Stimulated activated CD8-positive, alpha-beta memory T cell treated with anti-CD3 and anti-CD28 coated beads, Interleukin-4, amount 100 ng/mL, for 4 hours (primary cell): ENCODE measurements around the gene ACAA2.

Experiments
- DNase-seq, 2 donors: peaks; one replicate each; pipeline ENCODE4 v3.0.0-alpha.2; 2020; ENCODE audit warnings: low read depth in 2 of 2, low spot score in 1 of 2

Gene ACAA2, protein sequence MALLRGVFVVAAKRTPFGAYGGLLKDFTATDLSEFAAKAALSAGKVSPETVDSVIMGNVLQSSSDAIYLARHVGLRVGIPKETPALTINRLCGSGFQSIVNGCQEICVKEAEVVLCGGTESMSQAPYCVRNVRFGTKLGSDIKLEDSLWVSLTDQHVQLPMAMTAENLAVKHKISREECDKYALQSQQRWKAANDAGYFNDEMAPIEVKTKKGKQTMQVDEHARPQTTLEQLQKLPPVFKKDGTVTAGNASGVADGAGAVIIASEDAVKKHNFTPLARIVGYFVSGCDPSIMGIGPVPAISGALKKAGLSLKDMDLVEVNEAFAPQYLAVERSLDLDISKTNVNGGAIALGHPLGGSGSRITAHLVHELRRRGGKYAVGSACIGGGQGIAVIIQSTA

DNA sequence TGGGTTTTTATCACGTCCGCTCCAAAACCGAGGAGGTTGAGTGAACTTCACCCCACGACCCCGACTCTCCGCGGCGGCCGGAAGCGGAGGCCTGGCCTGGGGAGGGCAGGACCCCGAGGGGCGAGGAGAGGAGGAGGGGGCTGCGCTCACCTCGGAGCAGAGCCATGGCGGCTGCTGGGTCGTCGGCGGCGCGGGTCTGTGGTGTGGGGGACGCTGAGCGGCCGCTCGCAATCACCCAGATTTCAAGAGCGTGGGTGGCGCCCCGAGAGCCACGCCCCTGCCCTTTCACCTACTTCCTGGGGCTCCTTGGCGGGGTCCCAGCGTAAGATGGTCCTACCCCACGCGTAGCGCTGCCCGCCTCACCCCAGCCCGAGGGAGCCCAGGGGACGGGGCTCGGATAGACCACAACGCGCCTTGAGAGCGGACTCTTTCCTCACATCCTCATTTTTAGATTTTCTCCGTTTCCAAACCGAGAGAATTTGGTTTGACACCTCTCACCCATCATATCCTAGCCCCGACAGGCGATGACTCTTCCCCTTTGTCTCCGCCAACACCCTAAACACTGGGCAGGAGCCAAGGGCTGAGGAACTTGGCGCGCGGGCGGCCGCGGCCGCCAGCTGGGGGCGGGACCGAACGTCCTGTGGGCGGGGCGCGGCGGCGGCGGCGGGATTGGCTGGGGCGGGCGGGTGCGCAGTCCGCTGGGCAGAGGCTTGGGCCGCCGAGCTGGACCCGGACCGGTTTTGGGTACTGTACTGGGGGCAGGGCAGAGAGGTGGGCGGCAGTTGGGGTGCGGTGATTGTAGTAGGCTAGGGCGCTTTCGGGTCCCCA lies at the start of gene ACAA2:
TSS of gene ACAA2 (minus strand) at position 215 of the 828 bp plus-strand sequence. CDS start at position 166, 49 bp downstream.
- DNase-seq, result peak; percentile 49 to 67

DNA sequence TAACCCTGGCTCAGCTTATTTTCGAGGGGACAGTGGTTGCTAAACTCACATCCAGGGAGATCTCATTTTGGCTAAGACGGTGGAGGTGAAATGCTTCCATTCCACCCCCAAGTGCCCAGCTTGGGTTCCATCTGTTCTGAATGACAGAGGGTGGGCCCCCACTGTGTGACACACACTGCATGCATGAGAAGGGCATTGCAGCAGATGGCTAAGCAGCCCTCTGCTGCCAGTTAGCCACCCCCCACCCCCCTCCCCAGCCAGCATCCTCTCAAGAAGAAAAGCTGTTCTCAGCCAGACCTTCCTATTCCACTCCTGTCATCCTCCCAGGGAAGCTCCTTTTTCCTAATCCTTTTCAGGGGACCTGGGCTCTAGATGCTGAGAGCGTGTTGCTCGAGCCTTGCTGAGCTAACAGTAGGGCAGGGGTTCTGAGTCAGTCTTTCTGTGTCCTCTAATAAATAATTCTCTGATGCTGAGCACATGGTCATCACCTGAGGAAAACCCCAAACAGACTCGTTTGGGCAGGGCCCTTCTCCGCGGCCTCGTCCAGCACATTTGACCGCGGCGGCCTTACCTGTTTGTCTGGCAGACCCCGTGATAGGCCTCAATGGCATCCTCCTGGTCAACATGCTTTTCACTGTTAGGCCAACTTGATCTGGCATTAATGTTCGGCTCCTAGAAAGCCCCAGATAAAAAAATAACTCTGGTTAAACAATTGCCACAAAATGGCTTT lies 49.5 kb upstream of the ACAA2 start:
- no peak for DNase-seq

DNA sequence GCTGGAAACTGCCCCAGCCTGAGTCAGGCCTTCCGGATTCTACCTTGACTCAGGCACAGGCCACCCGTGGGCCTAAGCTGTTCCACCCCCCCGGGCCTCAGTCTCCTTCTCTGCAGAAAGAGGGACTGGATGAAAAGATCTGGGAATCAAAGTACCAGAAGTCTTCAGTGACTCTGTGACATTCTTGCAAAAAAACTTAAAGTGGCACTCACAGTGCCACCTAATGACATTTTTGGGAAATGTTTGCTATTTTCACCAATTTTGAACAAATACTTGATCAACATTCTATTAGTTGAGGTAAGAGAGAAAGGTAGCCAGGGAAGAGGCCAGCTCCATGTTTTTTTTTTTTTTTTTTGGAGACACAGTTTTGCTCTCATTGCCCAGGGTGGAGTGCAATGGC lies 48.3 kb upstream of the ACAA2 start:
- DNase-seq, result no peak

DNA sequence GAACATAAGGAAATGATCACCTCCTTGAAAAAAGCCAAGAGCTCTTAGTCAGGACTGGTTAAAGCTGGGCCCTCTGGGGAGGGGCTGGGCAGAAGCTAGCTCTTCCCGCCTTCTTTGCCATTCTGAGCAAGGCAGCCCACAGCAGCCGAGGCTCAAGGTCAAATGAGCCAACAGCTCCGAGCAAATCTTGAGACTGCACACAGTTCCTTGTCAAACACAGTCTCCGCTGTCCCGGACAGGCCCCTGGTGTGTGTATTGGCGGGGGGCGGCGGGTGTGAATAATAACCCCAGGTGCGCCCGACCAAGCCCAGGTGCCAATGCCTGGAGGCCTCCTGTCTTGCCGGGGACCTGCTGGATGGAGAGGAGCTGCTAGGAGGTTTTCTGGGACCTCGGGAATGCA lies 46.4 kb upstream of the ACAA2 start:
- no peak for DNase-seq

DNA sequence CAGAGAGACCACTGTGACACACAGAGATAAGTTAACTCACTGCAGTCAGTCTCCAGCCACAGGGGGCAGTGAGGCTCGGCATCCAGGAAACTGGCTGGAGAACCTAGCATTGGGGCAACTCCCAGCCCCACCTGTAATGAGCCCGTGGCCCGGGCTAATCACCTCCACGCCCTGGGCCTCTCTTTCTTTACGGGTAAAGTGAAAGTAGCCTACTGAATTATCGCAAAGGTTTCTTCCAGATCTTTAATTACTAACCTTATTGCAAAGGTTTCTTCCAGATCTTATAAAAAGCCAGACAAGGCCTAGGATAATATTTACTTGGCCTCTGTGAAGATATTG lies 45.7 kb upstream of the ACAA2 start:
- DNase-seq, result no peak

DNA sequence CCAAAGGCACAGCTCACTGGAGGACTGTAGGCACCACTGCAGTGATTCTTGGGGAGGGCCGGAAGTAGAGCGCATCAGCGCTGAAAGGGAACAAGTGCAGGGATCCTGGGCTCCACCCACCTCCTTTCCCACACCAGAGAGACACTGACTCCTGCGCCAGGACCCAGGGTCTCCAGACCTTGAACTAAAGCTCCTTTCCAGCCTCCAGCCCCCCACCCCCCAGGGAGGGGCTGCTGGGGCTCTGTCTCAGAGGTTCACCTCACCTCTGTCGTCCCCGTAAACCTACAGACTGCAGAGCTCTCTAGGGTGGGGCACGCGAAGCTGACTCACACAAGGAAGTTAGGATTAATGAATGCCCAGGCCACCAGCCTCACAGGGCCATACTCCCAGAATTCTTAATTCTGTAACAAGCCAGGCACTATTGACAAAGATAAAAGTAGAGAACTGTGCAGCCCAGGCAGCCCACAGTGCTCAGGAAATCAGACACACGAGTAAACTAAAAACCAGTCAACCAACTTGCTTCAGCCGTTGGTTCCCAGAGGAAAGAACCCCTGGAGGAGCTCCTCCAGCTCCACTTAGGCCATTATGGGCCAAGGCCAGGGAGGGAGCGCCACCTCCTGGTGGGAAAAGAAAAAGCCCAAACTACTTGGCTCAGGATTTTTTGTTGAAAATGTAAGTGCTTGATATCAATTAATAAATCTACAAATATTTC lies 45.1 kb upstream of the ACAA2 start:
- peak; percentile 3 to 30 for DNase-seq

DNA sequence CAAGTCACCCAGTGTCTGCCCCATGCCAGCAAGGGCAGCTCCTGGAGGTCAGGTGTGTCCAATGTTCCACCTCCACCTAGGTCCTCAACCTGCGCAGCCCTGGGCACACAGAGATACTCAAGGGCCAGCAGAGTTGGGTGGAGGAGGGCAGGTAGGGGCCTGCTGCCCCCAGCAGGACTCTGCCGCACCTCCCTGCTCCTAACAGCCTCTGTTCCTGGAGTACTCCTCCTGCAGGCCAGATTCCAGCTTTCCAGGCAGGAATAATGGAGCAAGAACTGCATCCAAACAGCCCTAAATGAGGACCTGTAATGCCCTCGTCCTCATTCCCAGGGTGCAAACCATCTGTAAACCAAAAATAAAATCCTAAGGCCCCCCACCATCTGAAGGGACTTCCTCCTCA lies 44.4 kb upstream of the ACAA2 start:
- no peak for DNase-seq

DNA sequence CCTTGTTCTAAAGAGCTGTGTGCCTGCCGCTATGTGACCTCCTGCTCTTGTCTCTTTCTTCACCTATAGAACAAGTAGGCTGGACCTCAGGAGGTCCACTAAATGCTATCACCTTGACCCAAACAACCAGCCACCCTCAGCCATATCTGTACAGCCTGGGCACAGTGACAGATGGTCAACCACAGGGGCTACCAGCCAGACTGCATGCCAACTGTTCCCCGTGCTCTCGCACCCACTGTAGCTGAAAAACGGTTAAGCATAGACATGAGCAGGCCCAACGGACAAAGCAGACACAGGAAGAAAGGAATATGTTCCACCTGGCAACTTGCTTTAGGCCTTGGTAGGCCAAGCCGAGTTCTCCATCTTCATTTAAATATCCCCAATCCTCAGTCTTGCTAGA lies 43.2 kb upstream of the ACAA2 start:
- DNase-seq, result no peak

DNA sequence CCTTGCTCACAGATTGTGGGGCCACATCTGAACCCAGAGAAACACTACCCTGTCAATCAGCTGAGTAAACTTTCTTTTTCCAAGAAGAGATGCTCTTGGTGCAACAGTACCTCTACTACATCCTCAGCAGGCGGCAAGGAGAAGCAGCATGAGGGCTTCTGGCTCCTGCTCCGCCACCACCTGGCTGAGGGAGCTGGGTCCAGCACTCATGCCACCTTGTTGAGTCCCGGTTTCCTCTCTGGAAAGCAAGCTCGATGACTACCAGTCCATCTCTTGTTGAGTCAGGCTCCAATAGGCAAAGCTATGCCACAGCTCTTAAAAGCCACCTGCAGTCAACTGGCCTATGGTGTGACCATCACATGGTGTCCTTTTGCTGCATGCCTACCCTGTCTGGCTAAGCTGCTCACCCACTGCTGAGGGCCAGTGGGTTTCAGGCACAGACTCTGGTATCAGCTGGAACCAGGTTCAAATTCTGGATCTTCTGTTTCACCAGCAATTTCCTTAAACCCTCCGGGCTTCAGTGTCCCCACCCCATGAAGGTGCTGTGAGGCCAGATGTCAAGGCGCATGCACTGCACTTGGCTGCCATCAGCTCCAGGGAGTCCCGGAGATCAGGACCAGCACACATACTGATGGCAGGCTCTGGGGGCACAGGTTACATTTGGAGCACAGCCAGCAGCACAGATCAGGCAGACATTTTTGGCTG lies 42.5 kb upstream of the ACAA2 start:
- no peak for DNase-seq

DNA sequence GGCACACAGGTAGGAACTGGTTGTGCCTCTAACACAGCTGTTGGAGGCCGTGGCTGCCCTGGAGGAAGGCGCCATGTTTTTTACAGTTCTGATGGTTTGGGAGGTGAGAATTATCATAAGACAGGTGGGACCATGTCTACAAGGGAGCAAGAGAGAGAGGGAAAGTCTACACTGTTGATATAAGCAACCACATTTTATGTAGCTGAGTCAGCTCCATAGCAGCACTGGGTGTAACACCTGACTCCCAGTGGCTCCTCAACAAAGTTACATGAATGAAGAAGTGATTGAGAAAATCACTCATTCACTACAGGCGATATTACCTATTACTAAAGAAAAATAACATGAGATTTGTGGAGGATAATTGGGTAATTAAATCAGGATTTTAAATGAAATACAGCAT lies 41.3 kb upstream of the ACAA2 start:
- DNase-seq, result no peak

DNA sequence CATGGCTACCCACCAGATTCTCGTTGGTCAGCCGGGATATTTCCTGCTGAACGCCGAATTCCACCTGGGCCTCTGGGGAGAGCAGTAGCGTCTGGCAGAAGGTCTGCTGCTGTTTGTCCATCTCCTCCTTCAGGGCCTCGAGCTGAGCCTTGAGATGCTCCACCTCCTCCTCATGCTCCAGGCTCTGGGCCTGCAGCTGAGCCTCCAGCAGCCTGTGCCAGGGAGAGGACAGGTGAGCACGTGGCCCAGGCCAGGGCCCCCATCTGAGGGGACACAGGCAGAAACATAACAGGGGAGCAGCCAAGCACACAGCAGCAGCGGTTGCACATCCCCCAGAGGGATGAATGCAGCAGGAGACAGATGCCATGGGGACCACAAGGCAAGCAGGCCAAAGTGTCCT lies 40.1 kb upstream of the ACAA2 start:
- no peak for DNase-seq

DNA sequence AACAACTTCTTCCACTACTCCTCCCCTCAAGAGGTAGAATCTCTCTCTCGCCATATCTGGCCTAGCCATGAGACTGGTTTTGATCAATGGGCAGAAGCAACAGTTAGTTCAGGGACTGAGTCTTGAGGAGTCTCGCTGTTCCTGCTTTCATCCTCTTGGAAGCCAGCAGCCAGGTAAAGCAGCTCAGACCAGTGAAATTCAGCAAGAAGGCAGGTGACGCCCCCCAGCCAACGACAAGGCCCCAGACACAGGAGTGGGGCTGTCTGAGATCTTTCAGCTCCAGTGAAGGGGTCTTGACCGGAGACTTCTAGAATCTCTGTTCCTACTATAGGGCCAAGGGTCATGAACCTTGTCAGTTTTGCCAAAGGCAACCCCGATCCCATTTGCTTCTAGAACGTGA lies 39.7 kb upstream of the ACAA2 start:
- DNase-seq, result no peak

DNA sequence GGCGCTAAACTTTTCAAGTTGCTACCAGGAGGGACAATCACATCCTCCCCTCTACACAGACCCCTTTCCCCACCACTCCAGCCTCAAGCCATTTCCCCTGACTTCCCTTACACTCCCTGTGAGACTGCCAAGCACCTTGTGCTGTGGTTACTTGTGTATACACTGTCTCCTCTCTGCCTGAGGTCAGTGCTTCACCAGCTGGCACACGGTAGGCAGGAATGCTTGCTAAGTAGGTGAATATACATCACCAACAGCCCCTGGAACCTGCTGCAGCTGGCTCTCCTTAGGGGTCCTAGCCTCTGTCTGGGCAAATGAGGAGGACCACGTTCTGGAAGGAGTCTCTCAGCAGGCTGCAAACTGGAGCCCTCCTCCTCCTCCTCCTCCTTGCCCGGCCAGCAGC lies 38.3 kb upstream of the ACAA2 start:
- DNase-seq, result no peak

DNA sequence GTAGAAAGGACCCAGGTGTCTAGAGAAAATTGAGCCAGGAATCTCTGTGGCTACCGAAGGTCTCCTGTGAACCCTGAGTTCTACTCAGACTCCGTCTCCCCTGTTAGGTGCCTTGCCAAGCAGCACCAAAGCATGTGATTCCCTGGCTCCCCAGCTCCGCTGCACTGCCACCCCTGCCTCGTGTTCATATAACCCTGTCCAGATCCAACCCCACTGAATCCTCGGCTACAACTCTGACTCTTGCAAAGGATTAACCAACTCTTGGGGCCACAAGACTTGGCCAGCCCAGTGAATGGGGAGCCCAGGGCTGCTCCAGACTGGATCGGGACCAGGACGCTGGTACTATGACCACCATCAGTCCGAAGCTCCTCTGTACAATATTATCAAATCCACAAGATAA lies 37.3 kb upstream of the ACAA2 start:
- DNase-seq, result no peak

DNA sequence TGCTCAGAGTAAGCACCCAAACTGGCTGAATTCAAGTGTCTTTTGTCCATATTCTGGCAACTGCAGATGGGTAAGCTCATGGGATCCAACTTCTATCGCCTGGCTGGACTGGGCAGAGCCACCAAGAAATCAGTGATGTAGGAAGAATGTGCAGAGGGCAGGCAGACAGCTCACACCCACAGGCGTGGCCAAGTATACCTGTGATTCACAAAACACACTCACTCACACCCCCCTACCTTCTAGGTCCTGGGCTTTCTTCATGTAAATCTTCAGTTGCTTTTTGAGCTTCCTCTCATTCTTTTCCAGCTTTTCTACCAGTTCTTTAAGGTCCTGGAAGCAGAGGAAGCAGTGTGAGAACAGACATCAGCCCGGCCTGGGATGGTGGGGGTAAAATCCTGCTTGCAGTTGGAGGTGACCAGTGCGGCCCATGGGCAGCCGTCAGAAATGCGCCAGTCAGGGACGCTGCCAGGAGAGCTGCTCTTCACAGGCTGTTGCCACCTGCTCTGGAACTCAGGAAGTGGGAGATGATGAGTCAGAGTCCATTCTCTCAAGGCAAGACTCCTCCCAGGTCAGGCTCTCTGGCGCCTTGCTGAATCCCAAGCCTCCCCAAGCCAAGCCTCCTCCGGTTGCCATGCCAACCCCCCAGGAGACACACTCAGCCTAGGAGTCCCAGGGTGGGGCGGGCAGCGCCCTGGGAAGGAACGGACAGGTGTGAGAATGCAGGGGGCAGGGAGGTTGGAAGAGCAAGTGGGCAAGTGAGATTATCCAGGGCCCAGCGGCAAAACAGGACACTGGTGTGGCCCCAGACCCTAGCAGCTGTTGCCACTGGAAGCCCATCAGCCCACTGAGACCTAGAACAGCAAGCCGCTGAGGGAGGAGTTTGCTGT lies 36.2 kb upstream of the ACAA2 start:
- DNase-seq, result no peak

DNA sequence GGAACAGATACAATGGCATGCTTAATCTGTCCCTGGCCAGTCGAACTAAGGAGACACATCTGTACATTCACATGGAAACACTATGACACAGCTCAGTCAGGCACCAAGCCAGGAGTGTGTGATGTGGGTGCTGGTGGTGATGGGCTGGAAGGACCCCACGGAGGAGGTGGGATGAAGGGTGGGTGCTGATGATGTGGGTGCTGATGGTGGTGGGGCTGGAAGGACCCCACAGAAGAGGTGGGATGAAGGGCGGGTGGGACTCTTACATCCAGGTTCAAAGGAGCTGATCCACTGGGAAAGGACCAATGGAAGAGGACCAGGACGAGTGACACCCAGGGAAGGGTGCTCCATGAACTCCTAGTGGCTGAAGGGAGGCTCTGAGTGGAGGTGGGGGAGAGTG lies 34.8 kb upstream of the ACAA2 start:
- no peak for DNase-seq

DNA sequence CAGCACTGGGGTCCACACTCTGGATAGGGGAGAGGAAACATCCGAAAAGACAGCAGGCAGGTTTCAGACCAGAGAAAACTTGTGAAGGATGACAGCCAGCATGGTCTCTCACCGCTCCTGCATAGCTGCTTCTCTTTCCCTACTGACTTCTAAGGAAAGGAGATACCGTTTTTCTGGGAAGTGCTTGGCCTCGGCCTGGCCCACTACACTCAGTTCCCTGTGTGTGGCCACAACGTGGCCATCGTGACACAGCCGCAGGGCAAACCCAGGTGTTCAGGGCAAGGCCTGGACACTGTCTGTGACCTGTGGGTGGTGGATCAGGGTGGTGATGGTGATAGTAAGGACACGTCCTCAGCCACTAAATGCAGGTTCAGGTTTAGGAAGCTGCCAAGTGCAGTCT lies 34.2 kb upstream of the ACAA2 start:
- no peak for DNase-seq

DNA sequence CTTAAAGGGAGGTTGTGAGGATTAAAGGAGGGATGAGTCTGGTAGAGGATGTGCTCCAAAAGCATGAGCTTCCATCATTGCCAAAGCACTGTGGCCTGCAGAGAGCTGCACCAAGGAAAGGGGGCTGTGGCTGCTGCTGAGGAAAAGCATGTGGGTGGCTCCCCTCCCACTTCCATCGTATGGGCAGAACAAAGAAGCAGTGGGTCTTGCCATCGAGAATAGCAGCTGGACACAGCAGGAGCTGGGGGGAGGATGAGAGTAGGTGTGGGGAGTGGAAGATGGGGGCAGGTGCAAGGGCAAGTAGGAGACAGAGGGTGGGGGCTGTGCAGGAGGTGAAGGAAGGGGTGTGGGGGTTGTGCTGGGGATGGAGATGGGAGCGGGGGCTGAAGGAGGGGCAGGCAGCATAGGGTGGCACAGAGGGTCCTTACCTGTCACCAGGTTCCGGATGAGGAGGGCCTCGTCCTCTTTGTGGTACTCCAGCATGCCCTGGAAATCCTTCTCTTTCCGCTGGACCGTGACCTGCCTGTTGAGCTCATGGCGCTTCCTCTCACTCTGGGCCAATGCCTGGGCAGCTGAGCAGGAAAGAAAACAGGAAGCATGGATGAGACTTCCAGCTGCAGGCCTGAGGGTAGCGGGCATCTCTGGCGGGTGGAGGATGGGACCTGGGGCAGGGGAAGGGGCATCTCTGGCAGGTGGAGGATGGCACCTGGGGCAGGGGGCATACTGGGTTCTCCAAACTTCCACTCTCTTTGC lies 33.6 kb upstream of the ACAA2 start:
- no peak for DNase-seq

DNA sequence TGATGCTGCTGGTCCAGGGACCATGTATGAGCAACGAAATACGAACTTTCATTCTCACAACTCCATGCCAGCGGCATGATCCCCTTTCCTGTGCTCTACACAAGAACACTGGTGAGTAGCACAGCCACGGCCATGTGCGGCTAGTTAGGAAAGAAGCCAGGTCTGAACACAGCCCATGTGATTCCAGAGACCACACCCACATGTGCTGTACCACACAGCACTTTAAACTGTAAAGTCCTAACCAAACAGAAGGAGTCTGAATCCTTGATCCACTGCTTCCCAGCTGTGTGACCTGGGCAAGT lies 33.0 kb upstream of the ACAA2 start:
- no peak for DNase-seq
